GM23338 (cell line): ENCODE measurements around the gene PXDN. TPM values are rescaled to one million over a fixed set of nuclear protein-coding genes. Genes with fewer than 3 reads are reported as not detected.

Source experiments
- ATAC-seq: fragments of 200-7000 bp; cut with Tn5 transposase; 3 replicates; pipeline ENCODE4 v1.9.1; 2020
- DNase-seq: peaks from one replicate; pipeline ENCODE4 v3.0.0-alpha.2; 2015; ENCODE audit warnings: low spot score
- H2AFZ ChIP-seq: fragments of 200-600 bp; sonication (generic); 2 replicates; pipeline ENCODE4 v1.8.0; 2016; ENCODE audit warnings: antibody characterized with exemption, mild to moderate bottlenecking, moderate library complexity
- H3F3A ChIP-seq: fragments of 200-600 bp; sonication (generic); replicated peaks from 2 replicates; pipeline ENCODE4 v1.8.0; 2017; ENCODE audit warnings: antibody characterized with exemption, mixed run types, low read depth
- H3K27ac ChIP-seq: fragments of 200-600 bp; sonication (generic); 2 replicates; pipeline ENCODE4 v1.6.1; 2016; ENCODE audit warnings: low read depth
- H3K27me3 ChIP-seq: fragments of 200-600 bp; sonication (generic); 2 replicates; pipeline ENCODE4 v1.8.0; 2016; ENCODE audit warnings: mild to moderate bottlenecking, mixed run types, moderate library complexity; ENCODE audit not compliant: insufficient read depth
- H3K36me3 ChIP-seq: fragments of 200-600 bp; sonication (generic); 2 replicates; pipeline ENCODE4 v1.8.0; 2016; ENCODE audit warnings: mild to moderate bottlenecking; ENCODE audit not compliant: insufficient read depth
- H3K4me1 ChIP-seq: fragments of 200-600 bp; sonication (generic); 2 replicates; pipeline ENCODE4 v1.8.0; 2016; ENCODE audit warnings: mild to moderate bottlenecking, moderate library complexity; ENCODE audit not compliant: insufficient read depth
- H3K4me2 ChIP-seq: fragments of 200-600 bp; sonication (generic); 2 replicates; pipeline ENCODE4 v1.7.1; 2017; ENCODE audit warnings: mixed run types
- H3K4me3 ChIP-seq: fragments of 200-600 bp; sonication (generic); 2 replicates; pipeline ENCODE4 v1.6.1; 2016; ENCODE audit warnings: mixed run types
- H3K79me2 ChIP-seq: fragments of 200-600 bp; sonication (generic); replicated peaks from 2 replicates; pipeline ENCODE4 v1.8.0; 2017; ENCODE audit warnings: mild to moderate bottlenecking; ENCODE audit not compliant: insufficient read depth
- H3K9me2 ChIP-seq: fragments of 200-600 bp; sonication (generic); 2 replicates; pipeline ENCODE4 v1.8.0; 2017; ENCODE audit not compliant: insufficient read depth
- H4K20me1 ChIP-seq: fragments of 200-600 bp; sonication (generic); replicated peaks from 2 replicates; pipeline ENCODE4 v1.8.0; 2017; ENCODE audit warnings: mild to moderate bottlenecking; ENCODE audit not compliant: insufficient read depth
- H3K27ac Mint-ChIP-seq: 2 replicates; pipeline ENCODE4 v1.8.0; 2020; ENCODE audit warnings: inconsistent platforms, mild to moderate bottlenecking, moderate library complexity, mixed read lengths
- H3K27me3 Mint-ChIP-seq: 3 replicates; pipeline ENCODE4 v1.8.0; 2022; ENCODE audit warnings: low read depth, mild to moderate bottlenecking, moderate library complexity, mixed read lengths, inconsistent platforms; ENCODE audit not compliant: insufficient read depth, poor library complexity
- H3K36me3 Mint-ChIP-seq: 3 replicates; pipeline ENCODE4 v1.8.0; 2021; ENCODE audit warnings: low read depth, mild to moderate bottlenecking, inconsistent platforms, moderate library complexity, mixed read lengths
- H3K4me1 Mint-ChIP-seq: 3 replicates; pipeline ENCODE4 v1.8.0; 2020; ENCODE audit warnings: mild to moderate bottlenecking, inconsistent platforms, mixed read lengths
- H3K4me3 Mint-ChIP-seq: 3 replicates; pipeline ENCODE4 v1.8.0; 2021; ENCODE audit warnings: moderate library complexity, mild to moderate bottlenecking, inconsistent platforms, mixed read lengths
- H3K9me3 Mint-ChIP-seq: 3 replicates; pipeline ENCODE4 v1.8.0; 2020; ENCODE audit warnings: moderate library complexity, mild to moderate bottlenecking, inconsistent platforms, mixed read lengths
- CREB1 ChIP-seq: fragments of 250-450 bp; sonication (Bioruptor Pico); IDR thresholded peaks from 2 replicates; pipeline ENCODE4 v1.5.0; 2020; ENCODE audit warnings: low read depth, mild to moderate bottlenecking, moderate library complexity
- EZH2 ChIP-seq: fragments of 200-600 bp; sonication (generic); IDR thresholded peaks from one replicate; pipeline ENCODE4 v1.8.0; 2017; ENCODE audit warnings: antibody characterized with exemption, mild to moderate bottlenecking, low read depth; ENCODE audit not compliant: unreplicated experiment
- EZH2phosphoT487 ChIP-seq: fragments of 200-600 bp; sonication (generic); IDR thresholded peaks from one replicate; pipeline ENCODE4 v1.8.1; 2018; ENCODE audit warnings: antibody characterized with exemption; ENCODE audit not compliant: unreplicated experiment
- NANOG ChIP-seq: IDR thresholded peaks from 2 replicates; pipeline ENCODE4 v1.6.1; 2016; ENCODE audit warnings: antibody characterized with exemption, borderline replicate concordance
- STAT1 ChIP-seq: IDR thresholded peaks from one replicate; pipeline ENCODE4 v1.6.1; 2016; ENCODE audit warnings: antibody characterized with exemption; ENCODE audit not compliant: unreplicated experiment
- ZNF114 ChIP-seq: fragments of 250-450 bp; sonication (Bioruptor Pico); IDR thresholded peaks from 2 replicates; pipeline ENCODE4 v1.5.0; 2020; ENCODE audit warnings: mild to moderate bottlenecking, moderate library complexity
- ZNF331 ChIP-seq: fragments of 250-450 bp; sonication (Bioruptor Pico); IDR thresholded peaks from 2 replicates; pipeline ENCODE4 v1.5.0; 2020; ENCODE audit warnings: low read depth, mild to moderate bottlenecking, moderate library complexity
- polyA plus RNA-seq: library from polyadenylated mRNA; unstranded; fragments of >200 nt; fragmentation: Nextera tagmentation; extraction: Ambion mirVana; gene quantifications from 2 replicates; pipeline ENCODE4 v1.2.1, GENCODE V29; 2016
- total RNA-seq: library from RNA; depleted of rRNA; stranded (reverse); fragments of >200 nt; shearing (Covaris generic); gene quantifications from 2 replicates; pipeline ENCODE4 v1.2.3, GENCODE V29; 2014
- TF ChIP-seq, protein P1 (sequence below): fragments of 250-450 bp; sonication (Bioruptor Pico); IDR thresholded peaks from 2 replicates; pipeline ENCODE4 v1.5.0; 2020; ENCODE audit warnings: mild to moderate bottlenecking, moderate library complexity
- TF ChIP-seq, protein P2 (sequence below): IDR thresholded peaks from one replicate; pipeline ENCODE4 v1.6.1; 2018; ENCODE audit warnings: antibody characterized with exemption; ENCODE audit not compliant: unreplicated experiment
- TF ChIP-seq, protein P3 (sequence below): IDR thresholded peaks from 2 replicates; pipeline ENCODE4 v1.6.1; 2016; ENCODE audit warnings: antibody characterized with exemption

The PXDN gene
- total and polyA plus RNA-seq, 2 experiments from 2014 or later = 42.2 to 225 TPM

DNA sequence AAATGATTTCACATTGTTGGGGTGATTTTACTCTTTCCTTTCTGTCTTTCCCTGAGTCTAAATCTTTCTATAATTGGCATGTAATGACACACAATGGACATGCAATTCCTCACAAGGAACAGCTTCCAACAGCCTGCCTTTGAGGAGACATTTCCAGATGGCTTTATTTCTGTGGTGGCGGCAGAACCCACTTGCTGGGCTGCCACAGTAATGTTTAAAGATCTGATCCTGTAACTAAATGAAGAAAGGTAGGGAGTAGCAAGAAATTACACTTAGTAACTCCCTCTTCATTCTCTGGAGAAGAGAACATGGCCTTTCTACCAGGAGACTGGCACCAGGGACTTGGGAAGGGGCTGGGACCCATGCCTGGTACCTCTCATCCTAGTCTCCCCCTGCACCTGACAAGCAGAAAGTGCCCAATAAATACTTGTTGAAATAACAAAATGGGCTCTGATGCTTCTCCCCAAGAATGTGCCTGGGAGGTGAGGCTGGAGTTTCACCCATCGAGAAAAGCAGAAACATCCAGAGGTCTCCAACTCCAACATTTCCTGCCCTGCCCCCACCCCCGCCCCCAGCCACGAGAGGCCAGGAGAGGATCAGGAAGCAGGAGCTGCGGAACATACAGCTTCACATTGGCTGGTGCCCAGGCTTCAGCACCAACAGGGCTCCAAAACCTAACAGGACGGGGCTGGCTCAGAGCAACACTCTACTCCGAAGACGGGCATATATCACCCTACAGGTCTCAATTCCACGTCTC is 92.1 kb downstream of the PXDN start:
- Mint-ChIP-seq H3K27me3 (peaks cover 6% of the 10 kb centered on the region), H3K36me3 (peaks cover 34% of the 10 kb centered on the region), H3K9me3 (no peaks in the 10 kb centered on the region; the same call in 2 of the 3 replicates), H3K4me1 (peaks cover 6% of the 10 kb centered on the region; the same call in 1 of the 3 replicates), H3K27ac (no peak overlapping the region), H3K4me3 (no peak overlapping the region)
- TF ChIP-seq, protein P1, sequence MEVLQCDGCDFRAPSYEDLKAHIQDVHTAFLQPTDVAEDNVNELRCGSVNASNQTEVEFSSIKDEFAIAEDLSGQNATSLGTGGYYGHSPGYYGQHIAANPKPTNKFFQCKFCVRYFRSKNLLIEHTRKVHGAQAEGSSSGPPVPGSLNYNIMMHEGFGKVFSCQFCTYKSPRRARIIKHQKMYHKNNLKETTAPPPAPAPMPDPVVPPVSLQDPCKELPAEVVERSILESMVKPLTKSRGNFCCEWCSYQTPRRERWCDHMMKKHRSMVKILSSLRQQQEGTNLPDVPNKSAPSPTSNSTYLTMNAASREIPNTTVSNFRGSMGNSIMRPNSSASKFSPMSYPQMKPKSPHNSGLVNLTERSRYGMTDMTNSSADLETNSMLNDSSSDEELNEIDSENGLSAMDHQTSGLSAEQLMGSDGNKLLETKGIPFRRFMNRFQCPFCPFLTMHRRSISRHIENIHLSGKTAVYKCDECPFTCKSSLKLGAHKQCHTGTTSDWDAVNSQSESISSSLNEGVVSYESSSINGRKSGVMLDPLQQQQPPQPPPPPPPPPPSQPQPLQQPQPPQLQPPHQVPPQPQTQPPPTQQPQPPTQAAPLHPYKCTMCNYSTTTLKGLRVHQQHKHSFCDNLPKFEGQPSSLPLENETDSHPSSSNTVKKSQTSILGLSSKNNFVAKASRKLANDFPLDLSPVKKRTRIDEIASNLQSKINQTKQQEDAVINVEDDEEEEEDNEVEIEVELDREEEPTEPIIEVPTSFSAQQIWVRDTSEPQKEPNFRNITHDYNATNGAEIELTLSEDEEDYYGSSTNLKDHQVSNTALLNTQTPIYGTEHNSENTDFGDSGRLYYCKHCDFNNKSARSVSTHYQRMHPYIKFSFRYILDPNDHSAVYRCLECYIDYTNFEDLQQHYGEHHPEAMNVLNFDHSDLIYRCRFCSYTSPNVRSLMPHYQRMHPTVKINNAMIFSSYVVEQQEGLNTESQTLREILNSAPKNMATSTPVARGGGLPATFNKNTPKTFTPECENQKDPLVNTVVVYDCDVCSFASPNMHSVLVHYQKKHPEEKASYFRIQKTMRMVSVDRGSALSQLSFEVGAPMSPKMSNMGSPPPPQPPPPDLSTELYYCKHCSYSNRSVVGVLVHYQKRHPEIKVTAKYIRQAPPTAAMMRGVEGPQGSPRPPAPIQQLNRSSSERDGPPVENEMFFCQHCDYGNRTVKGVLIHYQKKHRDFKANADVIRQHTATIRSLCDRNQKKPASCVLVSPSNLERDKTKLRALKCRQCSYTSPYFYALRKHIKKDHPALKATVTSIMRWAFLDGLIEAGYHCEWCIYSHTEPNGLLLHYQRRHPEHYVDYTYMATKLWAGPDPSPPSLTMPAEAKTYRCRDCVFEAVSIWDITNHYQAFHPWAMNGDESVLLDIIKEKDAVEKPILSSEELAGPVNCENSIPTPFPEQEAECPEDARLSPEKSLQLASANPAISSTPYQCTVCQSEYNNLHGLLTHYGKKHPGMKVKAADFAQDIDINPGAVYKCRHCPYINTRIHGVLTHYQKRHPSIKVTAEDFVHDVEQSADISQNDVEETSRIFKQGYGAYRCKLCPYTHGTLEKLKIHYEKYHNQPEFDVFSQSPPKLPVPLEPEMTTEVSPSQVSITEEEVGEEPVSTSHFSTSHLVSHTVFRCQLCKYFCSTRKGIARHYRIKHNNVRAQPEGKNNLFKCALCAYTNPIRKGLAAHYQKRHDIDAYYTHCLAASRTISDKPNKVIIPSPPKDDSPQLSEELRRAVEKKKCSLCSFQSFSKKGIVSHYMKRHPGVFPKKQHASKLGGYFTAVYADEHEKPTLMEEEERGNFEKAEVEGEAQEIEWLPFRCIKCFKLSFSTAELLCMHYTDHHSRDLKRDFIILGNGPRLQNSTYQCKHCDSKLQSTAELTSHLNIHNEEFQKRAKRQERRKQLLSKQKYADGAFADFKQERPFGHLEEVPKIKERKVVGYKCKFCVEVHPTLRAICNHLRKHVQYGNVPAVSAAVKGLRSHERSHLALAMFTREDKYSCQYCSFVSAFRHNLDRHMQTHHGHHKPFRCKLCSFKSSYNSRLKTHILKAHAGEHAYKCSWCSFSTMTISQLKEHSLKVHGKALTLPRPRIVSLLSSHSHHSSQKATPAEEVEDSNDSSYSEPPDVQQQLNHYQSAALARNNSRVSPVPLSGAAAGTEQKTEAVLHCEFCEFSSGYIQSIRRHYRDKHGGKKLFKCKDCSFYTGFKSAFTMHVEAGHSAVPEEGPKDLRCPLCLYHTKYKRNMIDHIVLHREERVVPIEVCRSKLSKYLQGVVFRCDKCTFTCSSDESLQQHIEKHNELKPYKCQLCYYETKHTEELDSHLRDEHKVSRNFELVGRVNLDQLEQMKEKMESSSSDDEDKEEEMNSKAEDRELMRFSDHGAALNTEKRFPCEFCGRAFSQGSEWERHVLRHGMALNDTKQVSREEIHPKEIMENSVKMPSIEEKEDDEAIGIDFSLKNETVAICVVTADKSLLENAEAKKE (CRISPR knock-in tag) = no peak
- no peak for TF ChIP-seq CREB1
- TF ChIP-seq, protein P2, sequence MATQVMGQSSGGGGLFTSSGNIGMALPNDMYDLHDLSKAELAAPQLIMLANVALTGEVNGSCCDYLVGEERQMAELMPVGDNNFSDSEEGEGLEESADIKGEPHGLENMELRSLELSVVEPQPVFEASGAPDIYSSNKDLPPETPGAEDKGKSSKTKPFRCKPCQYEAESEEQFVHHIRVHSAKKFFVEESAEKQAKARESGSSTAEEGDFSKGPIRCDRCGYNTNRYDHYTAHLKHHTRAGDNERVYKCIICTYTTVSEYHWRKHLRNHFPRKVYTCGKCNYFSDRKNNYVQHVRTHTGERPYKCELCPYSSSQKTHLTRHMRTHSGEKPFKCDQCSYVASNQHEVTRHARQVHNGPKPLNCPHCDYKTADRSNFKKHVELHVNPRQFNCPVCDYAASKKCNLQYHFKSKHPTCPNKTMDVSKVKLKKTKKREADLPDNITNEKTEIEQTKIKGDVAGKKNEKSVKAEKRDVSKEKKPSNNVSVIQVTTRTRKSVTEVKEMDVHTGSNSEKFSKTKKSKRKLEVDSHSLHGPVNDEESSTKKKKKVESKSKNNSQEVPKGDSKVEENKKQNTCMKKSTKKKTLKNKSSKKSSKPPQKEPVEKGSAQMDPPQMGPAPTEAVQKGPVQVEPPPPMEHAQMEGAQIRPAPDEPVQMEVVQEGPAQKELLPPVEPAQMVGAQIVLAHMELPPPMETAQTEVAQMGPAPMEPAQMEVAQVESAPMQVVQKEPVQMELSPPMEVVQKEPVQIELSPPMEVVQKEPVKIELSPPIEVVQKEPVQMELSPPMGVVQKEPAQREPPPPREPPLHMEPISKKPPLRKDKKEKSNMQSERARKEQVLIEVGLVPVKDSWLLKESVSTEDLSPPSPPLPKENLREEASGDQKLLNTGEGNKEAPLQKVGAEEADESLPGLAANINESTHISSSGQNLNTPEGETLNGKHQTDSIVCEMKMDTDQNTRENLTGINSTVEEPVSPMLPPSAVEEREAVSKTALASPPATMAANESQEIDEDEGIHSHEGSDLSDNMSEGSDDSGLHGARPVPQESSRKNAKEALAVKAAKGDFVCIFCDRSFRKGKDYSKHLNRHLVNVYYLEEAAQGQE = no peak
- TF ChIP-seq, protein P3, sequence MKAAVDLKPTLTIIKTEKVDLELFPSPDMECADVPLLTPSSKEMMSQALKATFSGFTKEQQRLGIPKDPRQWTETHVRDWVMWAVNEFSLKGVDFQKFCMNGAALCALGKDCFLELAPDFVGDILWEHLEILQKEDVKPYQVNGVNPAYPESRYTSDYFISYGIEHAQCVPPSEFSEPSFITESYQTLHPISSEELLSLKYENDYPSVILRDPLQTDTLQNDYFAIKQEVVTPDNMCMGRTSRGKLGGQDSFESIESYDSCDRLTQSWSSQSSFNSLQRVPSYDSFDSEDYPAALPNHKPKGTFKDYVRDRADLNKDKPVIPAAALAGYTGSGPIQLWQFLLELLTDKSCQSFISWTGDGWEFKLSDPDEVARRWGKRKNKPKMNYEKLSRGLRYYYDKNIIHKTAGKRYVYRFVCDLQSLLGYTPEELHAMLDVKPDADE = no peak
- no peak for TF ChIP-seq ZNF331 (CRISPR knock-in tag)
- TF ChIP-seq EZH2 = no peak
- TF ChIP-seq ZNF114 = no peak
- TF ChIP-seq NANOG = no peak
- no peak for TF ChIP-seq EZH2phosphoT487
- no peak for TF ChIP-seq STAT1
- Histone ChIP-seq H3K4me1 (no peaks in the 10 kb centered on the region), H3K27ac (no peak overlapping the region; the same call in 1 of the 2 replicates), H3K4me3 (no peak overlapping the region), H3K9me2 (no peaks in the 10 kb centered on the region), H3K36me3 (peaks cover 26% of the 10 kb centered on the region), H4K20me1 (peaks cover 4% of the 10 kb centered on the region; the same call in 1 of the 2 replicates), H3K27me3 (no peaks in the 10 kb centered on the region), H3F3A (no peaks in the 10 kb centered on the region), H2AFZ (no peak overlapping the region), H3K79me2 (no peaks in the 10 kb centered on the region; the same call in 1 of the 2 replicates), H3K4me2 (no peak overlapping the region)
- DNase-seq = no peak
- no peak for ATAC-seq
